ENCODE data around the gene ZC3H7B. TPM values are rescaled to one million over a fixed set of nuclear protein-coding genes. Genes with fewer than 3 reads are reported as not detected.

The ZC3H7B gene
- total RNA-seq, 1 donor from 2014 or later = 25.8 TPM

DNA sequence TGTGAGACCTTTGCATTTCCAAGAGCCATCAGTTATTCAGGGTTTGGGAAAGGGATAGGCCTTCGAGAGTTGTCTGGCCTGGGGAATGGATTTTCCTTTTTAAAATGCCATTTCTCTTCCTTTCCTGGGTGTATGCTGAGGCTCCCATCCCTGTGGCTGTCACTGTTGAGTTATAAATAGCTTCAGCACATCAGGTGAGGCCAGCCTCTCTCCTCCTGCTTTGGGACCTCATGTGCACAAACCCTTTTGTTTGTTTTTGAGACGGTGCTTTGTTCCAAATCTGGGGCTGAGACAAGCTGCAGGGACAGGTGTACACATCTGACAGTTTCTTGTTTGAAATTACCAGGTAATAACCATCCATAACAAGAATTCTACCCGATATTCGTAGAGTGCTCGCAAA is 81.8 kb downstream of the ZC3H7B start:
- no peak overlapping the region for H3K9ac ChIP-seq
- no peaks in the 10 kb centered on the region for H3K36me3 ChIP-seq
- H3K27me3 Mint-ChIP-seq (ENCODE audit: insufficient read depth, low read depth) = peaks cover 5% of the 10 kb centered on the region

DNA sequence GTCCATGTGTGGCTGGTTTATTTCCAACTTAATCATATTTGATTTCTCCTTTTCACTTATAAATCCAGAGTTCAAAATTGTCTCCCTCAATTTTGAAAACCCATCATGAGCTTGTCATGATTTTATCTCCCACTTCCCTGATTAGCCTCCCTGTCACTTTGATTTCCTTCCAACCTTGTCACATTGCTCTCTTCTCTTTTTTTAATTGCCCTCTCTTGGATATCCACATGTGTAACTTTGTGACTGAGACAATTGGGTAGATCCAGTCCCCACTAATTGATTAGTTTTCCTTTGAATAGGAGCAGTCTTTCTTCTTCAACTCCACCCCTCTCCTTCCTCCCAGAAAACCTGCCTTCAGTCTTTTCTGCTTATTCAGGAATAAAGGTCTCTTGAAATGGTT is 82.8 kb downstream of the ZC3H7B start:
- H3K36me3 Mint-ChIP-seq = peaks cover 2% of the 10 kb centered on the region
- Histone ChIP-seq H3K4me1 (peaks cover 25% of the 10 kb centered on the region), H2AFZ (replicated peaks) (no peak overlapping the region), H3K4me2 (peak overlapping the region; percentile 52), H3K9ac (no peak overlapping the region), H3K27ac (peak overlapping the region; percentile 51), H3K36me3 (no peaks in the 10 kb centered on the region), H3K9me3 (ENCODE audit: low read depth) (no peaks in the 10 kb centered on the region), H3F3A (ENCODE audit: low read depth) (peaks cover 20% of the 10 kb centered on the region), H3K79me2 (ENCODE audit: low read depth) (peaks cover 24% of the 10 kb centered on the region), H4K20me1 (ENCODE audit: low read depth) (peaks cover 35% of the 10 kb centered on the region), H3K4me3 (no peak overlapping the region), H3K27me3 (no peaks in the 10 kb centered on the region)
- TF ChIP-seq EZH2 (IDR thresholded peaks at IDR 0.05) = no peak
- no peak for TF ChIP-seq CTCF (IDR thresholded peaks at IDR 0.05)
- TF ChIP-seq EZH2phosphoT487 (IDR thresholded peaks at IDR 0.05) = no peak
- H3K27me3 Mint-ChIP-seq (ENCODE audit: insufficient read depth, low read depth) = peaks cover 5% of the 10 kb centered on the region
- H3K27ac Mint-ChIP-seq = no peak overlapping the region
- H3K4me1 Mint-ChIP-seq = peaks cover 25% of the 10 kb centered on the region
- DNase-seq (ENCODE audit: low spot score) = peak; percentile 28
- peak overlapping the region; percentile 1 for H3K4me3 Mint-ChIP-seq
- H3K9me3 Mint-ChIP-seq = no peaks in the 10 kb centered on the region

More for the DNA sequence above, 81.8 kb downstream of the ZC3H7B start:
- Mint-ChIP-seq H3K9me3 (no peaks in the 10 kb centered on the region), H3K4me1 (peaks cover 25% of the 10 kb centered on the region), H3K4me3 (peak overlapping the region; percentile 88), H3K36me3 (no peaks in the 10 kb centered on the region), H3K27ac (no peak overlapping the region)
- Histone ChIP-seq H3F3A (ENCODE audit: low read depth) (peaks cover 20% of the 10 kb centered on the region), H2AFZ (replicated peaks) (no peak overlapping the region), H3K9me3 (ENCODE audit: low read depth) (no peaks in the 10 kb centered on the region), H3K4me2 (peak overlapping the region; percentile 86), H3K27ac (no peak overlapping the region), H3K27me3 (no peaks in the 10 kb centered on the region), H3K4me3 (peak overlapping the region; percentile 57), H4K20me1 (ENCODE audit: low read depth) (peaks cover 35% of the 10 kb centered on the region), H3K79me2 (ENCODE audit: low read depth) (peaks cover 24% of the 10 kb centered on the region), H3K4me1 (peaks cover 25% of the 10 kb centered on the region)
- TF ChIP-seq EZH2 (IDR thresholded peaks at IDR 0.05) (no peak), CTCF (IDR thresholded peaks at IDR 0.05) (no peak), EZH2phosphoT487 (IDR thresholded peaks at IDR 0.05) (no peak)
- no peak for DNase-seq (ENCODE audit: low spot score)

GRCh38 chr22:41387341-41387740 is 86.0 kb downstream of the ZC3H7B start:
- no peak for DNase-seq (ENCODE audit: low spot score)
- no peak overlapping the region for H3K9ac ChIP-seq
- H3K27ac ChIP-seq = no peak overlapping the region
- no peak overlapping the region for H3K4me3 ChIP-seq
- Mint-ChIP-seq H3K9me3 (no peaks in the 10 kb centered on the region), H3K27me3 (ENCODE audit: insufficient read depth, low read depth) (no peaks in the 10 kb centered on the region), H3K4me1 (peaks cover 17% of the 10 kb centered on the region), H3K36me3 (peaks cover 11% of the 10 kb centered on the region), H3K4me3 (no peak overlapping the region), H3K27ac (no peak overlapping the region)
- H3K36me3 ChIP-seq = no peaks in the 10 kb centered on the region
- H3K4me2 ChIP-seq = no peak overlapping the region
- peaks cover 12% of the 10 kb centered on the region for H3F3A ChIP-seq (ENCODE audit: low read depth)
- H3K9me3 ChIP-seq (ENCODE audit: low read depth) = no peaks in the 10 kb centered on the region
- H2AFZ ChIP-seq (replicated peaks) = no peak overlapping the region
- H4K20me1 ChIP-seq (ENCODE audit: low read depth) = peaks cover 35% of the 10 kb centered on the region
- TF ChIP-seq EZH2phosphoT487 (IDR thresholded peaks at IDR 0.05) = no peak
- TF ChIP-seq EZH2 (IDR thresholded peaks at IDR 0.05) = no peak
- H3K27me3 ChIP-seq = no peaks in the 10 kb centered on the region
- H3K4me1 ChIP-seq = peaks cover 20% of the 10 kb centered on the region
- peaks cover 23% of the 10 kb centered on the region for H3K79me2 ChIP-seq (ENCODE audit: low read depth)

DNA sequence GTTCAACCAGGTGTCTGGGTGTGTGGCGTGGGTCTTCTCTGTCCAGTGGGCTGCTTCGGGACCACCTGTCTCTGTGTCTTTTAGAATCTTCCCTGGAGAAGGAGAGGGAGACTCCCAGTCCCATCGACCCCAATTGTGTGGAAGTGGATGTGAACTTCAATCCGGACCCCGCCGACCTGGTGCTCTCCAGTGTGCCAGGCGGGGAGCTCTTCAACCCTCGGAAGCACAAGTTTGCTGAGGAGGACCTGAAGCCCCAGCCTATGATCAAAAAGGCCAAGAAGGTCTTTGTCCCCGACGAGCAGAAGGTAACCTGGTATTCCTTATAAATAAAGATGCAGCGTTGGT is 92.7 kb downstream of the ZC3H7B start:
- Histone ChIP-seq H3K36me3 (no peaks in the 10 kb centered on the region), H3F3A (ENCODE audit: low read depth) (no peaks in the 10 kb centered on the region), H2AFZ (replicated peaks) (no peak overlapping the region), H3K4me2 (no peak overlapping the region), H3K9me3 (ENCODE audit: low read depth) (no peaks in the 10 kb centered on the region), H3K4me1 (no peaks in the 10 kb centered on the region), H3K4me3 (no peak overlapping the region), H3K79me2 (ENCODE audit: low read depth) (no peaks in the 10 kb centered on the region), H3K27me3 (no peaks in the 10 kb centered on the region), H4K20me1 (ENCODE audit: low read depth) (no peaks in the 10 kb centered on the region), H3K9ac (no peak overlapping the region), H3K27ac (no peak overlapping the region)
- H3K27ac Mint-ChIP-seq = no peak overlapping the region
- peaks cover 17% of the 10 kb centered on the region for H3K36me3 Mint-ChIP-seq
- TF ChIP-seq EZH2phosphoT487 (IDR thresholded peaks at IDR 0.05) (no peak), CTCF (IDR thresholded peaks at IDR 0.05) (no peak), EZH2 (IDR thresholded peaks at IDR 0.05) (no peak)
- H3K4me3 Mint-ChIP-seq = no peak overlapping the region
- no peaks in the 10 kb centered on the region for H3K9me3 Mint-ChIP-seq
- H3K4me1 Mint-ChIP-seq = no peaks in the 10 kb centered on the region
- no peak for DNase-seq (ENCODE audit: low spot score)
- H3K27me3 Mint-ChIP-seq (ENCODE audit: insufficient read depth, low read depth) = no peaks in the 10 kb centered on the region

Data from neural progenitor cell (in vitro differentiated cells).